K562 treated with DMSO at 1 percent for 24 hours (cell line): Measurements from ENCODE around the gene PLCD1. TPM values are rescaled to one million over a fixed set of nuclear protein-coding genes. Genes with fewer than 3 reads are reported as not detected.

Experiments
- total RNA-seq: library from RNA; unstranded; fragments of 300-600 nt; gene quantifications from 2 replicates; pipeline ENCODE4 v1.2.3, GENCODE V29; 2022; ENCODE audit warnings: low read depth; ENCODE audit not compliant: insufficient read depth

Gene PLCD1
- 28.1 and 32.5 TPM in 2 replicates for total RNA-seq

DNA sequence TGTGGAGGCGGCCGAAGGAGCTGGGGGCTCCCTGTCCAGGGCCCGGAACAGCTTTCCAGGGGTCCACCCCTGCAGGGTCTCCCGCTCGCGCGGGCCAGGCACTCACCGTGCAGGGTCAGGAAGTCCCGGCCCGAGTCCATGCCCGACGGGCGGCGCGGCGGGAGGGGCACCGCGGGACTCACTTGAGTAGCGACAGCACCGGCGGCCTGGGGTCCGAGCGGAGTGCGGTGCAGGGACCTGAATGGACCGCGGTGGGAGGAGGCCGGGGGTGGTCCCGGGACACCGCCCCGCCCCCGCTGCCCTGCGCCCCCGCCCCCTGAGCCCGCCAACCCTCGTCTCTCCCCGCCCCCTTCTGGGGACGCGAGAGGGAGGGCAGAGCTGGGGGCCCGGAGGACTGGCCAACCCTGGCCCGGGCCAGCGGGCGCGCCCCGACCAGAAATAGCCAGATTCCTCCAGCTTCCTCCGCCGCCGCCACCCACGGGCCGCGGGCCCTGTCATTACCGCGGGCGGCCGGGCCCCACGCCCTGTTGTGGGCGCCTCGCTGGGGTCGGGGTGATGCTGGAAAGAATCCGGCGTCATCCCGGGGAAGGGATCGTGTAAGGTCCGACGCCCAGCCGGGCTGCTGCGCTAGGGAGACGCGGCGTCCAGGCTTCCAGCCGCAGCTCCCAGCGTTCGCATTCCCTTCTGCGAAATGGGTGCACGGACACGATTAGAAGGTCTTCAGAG lies at the start of gene PLCD1:
PLCD1 (minus strand) TSS at position 243 of the 726 bp plus-strand sequence; CDS start at position 140, 103 bp downstream.

DNA sequence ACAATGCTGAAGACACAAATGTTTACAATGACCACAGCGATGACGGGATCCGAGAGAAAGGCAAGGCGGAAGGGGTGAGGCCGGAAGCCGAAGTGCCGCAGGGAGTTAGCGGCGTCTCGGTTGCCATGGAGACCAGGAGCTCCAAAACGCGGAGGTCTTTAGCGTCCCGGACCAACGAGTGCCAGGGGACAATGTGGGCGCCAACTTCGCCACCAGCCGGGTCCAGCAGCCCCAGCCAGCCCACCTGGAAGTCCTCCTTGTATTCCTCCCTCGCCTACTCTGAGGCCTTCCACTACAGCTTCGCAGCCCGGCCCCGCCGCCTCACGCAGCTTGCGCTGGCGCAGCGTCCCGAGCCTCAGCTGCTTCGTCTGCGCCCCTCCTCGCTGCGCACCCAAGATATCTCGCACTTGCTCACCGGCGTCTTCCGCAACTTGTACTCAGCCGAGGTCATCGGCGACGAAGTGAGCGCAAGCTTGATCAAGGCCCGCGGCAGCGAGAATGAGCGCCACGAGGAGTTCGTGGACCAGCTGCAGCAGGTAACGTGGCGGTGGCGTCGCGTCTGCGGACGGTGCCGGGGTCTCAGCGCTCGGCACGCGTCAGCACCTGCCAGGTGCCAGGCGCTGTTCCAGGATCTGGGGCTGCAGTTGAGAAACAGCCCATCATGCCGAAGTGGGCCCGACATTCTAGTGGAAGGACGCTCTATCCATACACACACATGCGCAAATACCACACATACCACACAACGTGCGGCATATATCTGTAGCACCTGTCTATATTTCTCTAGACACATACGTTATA lies 9.9 kb upstream of the PLCD1 start, which contains the start of gene DLEC1:
DLEC1 (plus strand) TSS at position 108 of the 798 bp plus-strand sequence; CDS start at position 126, 18 bp downstream.

GRCh38 chr3:37990527-37990926 lies 38.9 kb downstream of the PLCD1 start, which contains the start of gene VILL:
TSS of gene VILL (plus strand) at chr3:37990786. CDS start at chr3:37993673, 2,887 bp downstream.

Other genes starting within 250 kb of the PLCD1 start
- 9.0 and 10.2 TPM in 2 replicates for gene CTDSPL, start 167.8 kb downstream of the PLCD1 start, total RNA-seq
- 10.0 and 15.2 TPM in 2 replicates for gene VILL, start 38.9 kb downstream of the PLCD1 start, total RNA-seq
- gene DLEC1, start 9.6 kb upstream of the PLCD1 start, total RNA-seq: 0.17 TPM in 1 of 2 replicates, not detected in the other
- 85.8 and 90.4 TPM in 2 replicates for gene ACAA1, start 107.5 kb upstream of the PLCD1 start, total RNA-seq
- 67.2 and 67.5 TPM in 2 replicates for gene MYD88, start 109.0 kb upstream of the PLCD1 start, total RNA-seq
- 21.6 and 22.8 TPM in 2 replicates for gene OXSR1, start 135.9 kb upstream of the PLCD1 start, total RNA-seq
- gene SLC22A13, start 236.2 kb upstream of the PLCD1 start, total RNA-seq: not detected in 2 replicates